H1 (cell line): ENCODE results near the gene ODAD3. TPM values are rescaled to one million over a fixed set of nuclear protein-coding genes. Genes with fewer than 3 reads are reported as not detected.
A peak's percentile ranks its signal among the peaks of the same experiment; 100 is the strongest.

Experiments
- CTCF ChIA-PET: fragments of 300-600 bp; sonication (Branson Sonifier 250); formaldehyde crosslinking; loops from one replicate; lab custom pipeline; 2021; ENCODE audit not compliant: partially characterized antibody; lab: Charles Lee
- POLR2A ChIA-PET: fragments of 300-600 bp; sonication (Branson Sonifier 250); formaldehyde crosslinking; loops from one replicate; lab custom pipeline; 2021; ENCODE audit warnings: inconsistent platforms; ENCODE audit not compliant: partially characterized antibody; lab: Charles Lee
- DNase-seq, 2 experiments: peaks; one replicate each; pipeline versions ENCODE4 v3.0.0 to v3.0.0-alpha.2; 2010 to 2022; ENCODE audit warnings: low spot score in 2 of 2, low read depth in 1 of 2, mixed read lengths in 1 of 2
- FAIRE-seq: peaks from 2 replicates; lab custom pipeline; 2011; peaks lifted over from hg19 to GRCh38; lab: Jason Lieb, UNC
- H2AFZ ChIP-seq: 2 replicates; pipeline ENCODE4 v1.8.1; 2012; ENCODE audit warnings: low read length, inconsistent platforms
- H2AK5ac ChIP-seq: 2 replicates; pipeline ENCODE4 v1.6.1; 2013; ENCODE audit warnings: low read depth, low read length
- H2BK120ac ChIP-seq: replicated peaks from 2 replicates; pipeline ENCODE3; 2013; ENCODE audit warnings: low read depth, low read length, inconsistent platforms
- H2BK12ac ChIP-seq: 2 replicates; pipeline ENCODE4 v1.6.1; 2013; ENCODE audit warnings: low read depth, low read length
- H2BK15ac ChIP-seq: 2 replicates; pipeline ENCODE4 v1.6.1; 2013; ENCODE audit warnings: low read length
- H2BK20ac ChIP-seq: 2 replicates; pipeline ENCODE4 v1.6.1; 2013; ENCODE audit warnings: low read length
- H2BK5ac ChIP-seq: 2 replicates; pipeline ENCODE4 v1.6.1; 2013; ENCODE audit warnings: low read depth, low read length
- H3K14ac ChIP-seq: 2 replicates; pipeline ENCODE4 v1.6.1; 2013; ENCODE audit warnings: inconsistent platforms; ENCODE audit not compliant: insufficient read length
- H3K18ac ChIP-seq: 2 replicates; pipeline ENCODE4 v1.6.1; 2013; ENCODE audit warnings: low read length; ENCODE audit errors: extremely low read depth
- H3K23ac ChIP-seq: 2 replicates; pipeline ENCODE4 v1.6.1; 2013; ENCODE audit warnings: inconsistent platforms; ENCODE audit not compliant: insufficient read length
- H3K23me2 ChIP-seq: 2 replicates; pipeline ENCODE4 v1.6.1; 2013; ENCODE audit warnings: low read depth, low read length
- H3K27ac ChIP-seq: 2 replicates; pipeline ENCODE4 v1.6.1; 2011; ENCODE audit warnings: low read depth, low read length, inconsistent platforms
- H3K27me3 ChIP-seq, 4 experiments: replicated peaks in 1 of 4; 1 replicate in 1 of 4; 2 replicates in 3 of 4; pipeline versions ENCODE4 v1.6.1 to v1.8.1; 2011 to 2013; ENCODE audit warnings: low read length in 3 of 4, mild to moderate bottlenecking in 3 of 4, inconsistent platforms in 2 of 4, mixed read lengths in 2 of 4, moderate library complexity in 1 of 4; ENCODE audit not compliant: control insufficient read depth in 3 of 4, insufficient read depth in 3 of 4; ENCODE audit errors: extremely low read depth in 1 of 4
- H3K36me3 ChIP-seq, 4 experiments: 2 replicates each; pipeline versions ENCODE4 v1.6.1 to v1.8.1; 2011 to 2013; ENCODE audit warnings: mild to moderate bottlenecking in 4 of 4, low read length in 3 of 4, moderate library complexity in 2 of 4, control low read depth in 1 of 4, inconsistent platforms in 1 of 4; ENCODE audit not compliant: insufficient read depth in 4 of 4, control insufficient read depth in 2 of 4
- H3K4ac ChIP-seq: replicated peaks from 2 replicates; pipeline ENCODE3; 2013; ENCODE audit warnings: low read length, low read depth, mixed read lengths, inconsistent platforms; ENCODE audit not compliant: insufficient read length
- H3K4me1 ChIP-seq, 4 experiments: replicated peaks in 1 of 4; 1 replicate in 1 of 4; 2 replicates in 3 of 4; pipeline versions ENCODE4 v1.6.1 to v1.8.1; 2011 to 2013; ENCODE audit warnings: low read length in 3 of 4, inconsistent platforms in 2 of 4, mixed read lengths in 1 of 4; ENCODE audit not compliant: insufficient read depth in 4 of 4, control insufficient read depth in 3 of 4
- H3K4me2 ChIP-seq, 2 experiments: 2 replicates each; pipeline versions ENCODE4 v1.6.1 to v1.8.1; 2011 to 2013; ENCODE audit warnings: low read depth in 2 of 2, low read length in 2 of 2, control low read depth in 1 of 2, inconsistent platforms in 1 of 2, mild to moderate bottlenecking in 1 of 2; ENCODE audit not compliant: insufficient read depth in 1 of 2
- H3K4me3 ChIP-seq, 4 experiments: fragments of 200-600, 300-600 bp in 1 of 4; sonication (generic), shearing (Covaris generic), sonication (Bioruptor Twin) in 1 of 4; 2 replicates each; pipeline versions ENCODE4 v1.5.1 to v1.8.1; 2011 to 2016; ENCODE audit warnings: low read length in 4 of 4, low read depth in 3 of 4, control low read depth in 2 of 4, inconsistent platforms in 2 of 4, mild to moderate bottlenecking in 2 of 4, mixed read lengths in 1 of 4, moderate library complexity in 1 of 4; ENCODE audit not compliant: insufficient read depth in 2 of 4; ENCODE audit errors: extremely low read depth in 1 of 4
- H3K56ac ChIP-seq: replicated peaks from 2 replicates; pipeline ENCODE3; 2013; ENCODE audit warnings: low read depth, mild to moderate bottlenecking, mixed read lengths, low read length, inconsistent platforms; ENCODE audit not compliant: insufficient read length
- H3K79me1 ChIP-seq: 2 replicates; pipeline ENCODE4 v1.6.1; 2013; ENCODE audit warnings: low read depth, low read length, control low read depth
- H3K79me2 ChIP-seq, 2 experiments: 2 replicates each; pipeline versions ENCODE4 v1.6.1 to v1.8.1; 2012 to 2013; ENCODE audit warnings: low read length in 2 of 2, mild to moderate bottlenecking in 2 of 2, inconsistent platforms in 1 of 2; ENCODE audit not compliant: insufficient read depth in 2 of 2, control insufficient read depth in 1 of 2
- H3K9ac ChIP-seq, 4 experiments: replicated peaks in 1 of 4; 1 replicate in 1 of 4; 2 replicates in 3 of 4; pipeline versions ENCODE4 v1.6.1 to v1.8.1; 2011 to 2013; ENCODE audit warnings: low read depth in 3 of 4, low read length in 3 of 4, control low read depth in 2 of 4, mild to moderate bottlenecking in 2 of 4, moderate library complexity in 2 of 4, inconsistent platforms in 1 of 4; ENCODE audit errors: extremely low read depth in 1 of 4
- H3K9me3 ChIP-seq, 2 experiments: 2 replicates each; pipeline versions ENCODE4 v1.6.1 to v1.8.1; 2012 to 2013; ENCODE audit warnings: mild to moderate bottlenecking in 2 of 2, moderate library complexity in 2 of 2, control low read depth in 1 of 2, inconsistent platforms in 1 of 2, low read depth in 1 of 2, low read length in 1 of 2, mixed read lengths in 1 of 2; ENCODE audit not compliant: insufficient read depth in 2 of 2
- H4K20me1 ChIP-seq, 2 experiments: replicated peaks in 1 of 2; 2 replicates each; pipeline versions ENCODE3 to v1.8.1; 2011 to 2013; ENCODE audit warnings: inconsistent platforms in 2 of 2, low read length in 2 of 2, mild to moderate bottlenecking in 1 of 2; ENCODE audit not compliant: insufficient read depth in 2 of 2, control insufficient read depth in 1 of 2
- H4K5ac ChIP-seq: 2 replicates; pipeline ENCODE4 v1.6.1; 2013; ENCODE audit warnings: low read length, low read depth, mixed read lengths, inconsistent platforms; ENCODE audit not compliant: insufficient read length
- H4K8ac ChIP-seq: 2 replicates; pipeline ENCODE4 v1.8.0; 2013; ENCODE audit warnings: mild to moderate bottlenecking, moderate library complexity, low read length, inconsistent platforms; ENCODE audit not compliant: insufficient read depth; ENCODE audit errors: extremely low read depth
- H4K91ac ChIP-seq: replicated peaks from 2 replicates; pipeline ENCODE3; 2013; ENCODE audit warnings: low read length, mixed read lengths, inconsistent platforms; ENCODE audit not compliant: insufficient read length
- BACH1 ChIP-seq: IDR thresholded peaks from 2 replicates; pipeline ENCODE4 v1.6.1; 2012; ENCODE audit warnings: low read length, improper control_type of control experiment
- CTBP2 ChIP-seq: IDR thresholded peaks from 2 replicates; pipeline ENCODE4 v1.7.0; 2011; ENCODE audit warnings: borderline replicate concordance, mild to moderate bottlenecking, moderate library complexity, mixed read lengths, low read length; ENCODE audit not compliant: insufficient read depth, insufficient read length
- EZH2 ChIP-seq: fragments of 200-600 bp; sonication (generic); IDR thresholded peaks from 2 replicates; pipeline ENCODE4 v1.7.1; 2012; ENCODE audit warnings: low read depth, mild to moderate bottlenecking, moderate library complexity, low read length, inconsistent platforms; ENCODE audit not compliant: severe bottlenecking
- JUN ChIP-seq: IDR thresholded peaks from 2 replicates; pipeline ENCODE4 v1.6.1; 2011; ENCODE audit warnings: low read depth, mild to moderate bottlenecking, improper control_type of control experiment, low read length
- KDM4A ChIP-seq: IDR thresholded peaks from one replicate; pipeline ENCODE4 v1.7.1; 2012; ENCODE audit warnings: low read depth, mild to moderate bottlenecking, moderate library complexity, low read length, inconsistent platforms; ENCODE audit not compliant: severe bottlenecking
- RAD21 ChIP-seq, 2 experiments: IDR thresholded peaks in 1 of 2; conservative IDR thresholded peaks in 1 of 2; 2 replicates each; pipeline ENCODE4 v1.6.1; 2011; ENCODE audit warnings: low read depth in 2 of 2, low read length in 2 of 2, improper control_type of control experiment in 1 of 2, inconsistent platforms in 1 of 2, mild to moderate bottlenecking in 1 of 2, moderate library complexity in 1 of 2
- RFX5 ChIP-seq: IDR thresholded peaks from 2 replicates; pipeline ENCODE4 v1.6.1; 2011; ENCODE audit warnings: low read depth, low read length, improper control_type of control experiment, borderline replicate concordance
- SIRT6 ChIP-seq: IDR thresholded peaks from one replicate; pipeline ENCODE4 v1.7.1; 2012; ENCODE audit warnings: low read length, inconsistent platforms
- SRF ChIP-seq: IDR thresholded peaks from 2 replicates; pipeline ENCODE4 v1.6.1; 2011; ENCODE audit warnings: mild to moderate bottlenecking, low read depth, low read length, moderate library complexity
- TCF12 ChIP-seq: IDR thresholded peaks from 2 replicates; pipeline ENCODE4 v1.6.1; 2011; ENCODE audit warnings: low read depth, mild to moderate bottlenecking, low read length
- WGBS, 2 experiments: shearing (Covaris generic) in 1 of 2; methylation state at CpG; one replicate each; pipeline versions ENCODE4 v1.1.6 to v1.1.7; 2013 to 2015; ENCODE audit warnings: low lambda C conversion rate in 2 of 2, mixed read lengths in 2 of 2, inconsistent platforms in 1 of 2, low coverage in 1 of 2, missing lambda C conversion rate in 1 of 2; ENCODE audit not compliant: insufficient replicate concordance in 2 of 2, insufficient coverage in 1 of 2, insufficient read length in 1 of 2; ENCODE audit errors: extremely low coverage in 1 of 2, missing lambda C conversion rate in 1 of 2; 5-methylcytosine and 5-hydroxymethylcytosine counted together
- polyA plus RNA-seq, 7 experiments: library from polyadenylated mRNA; depleted of rRNA in 3 of 7; stranded (reverse) in 5 of 7; unstranded in 2 of 7; fragments of >200 nt in 5 of 7; fragments of 200-250 nt in 2 of 7; gene quantifications; 1 replicate in 5 of 7; 2 replicates in 1 of 7; 4 replicates in 1 of 7; pipeline versions ENCODE4 v1.2.1 to v1.2.3, GENCODE V29; 2011 to 2013; ENCODE audit warnings: missing spikeins in 2 of 7, mixed read lengths in 2 of 7
- total RNA-seq: library from RNA; stranded (reverse); fragmentation: NEBNext Ultra II Directional; extraction: Animal tissue kit (Norgen Biotek cat#: 25700); gene quantifications from 2 replicates; pipeline ENCODE4 v1.2.1, GENCODE V29; 2021

The ODAD3 gene
- total and polyA plus RNA-seq, 2 of the 8 experiments (the other 6 are each of a cell fraction or from before 2014, with no cell fraction given) = 2.1 to 2.2 TPM

DNA sequence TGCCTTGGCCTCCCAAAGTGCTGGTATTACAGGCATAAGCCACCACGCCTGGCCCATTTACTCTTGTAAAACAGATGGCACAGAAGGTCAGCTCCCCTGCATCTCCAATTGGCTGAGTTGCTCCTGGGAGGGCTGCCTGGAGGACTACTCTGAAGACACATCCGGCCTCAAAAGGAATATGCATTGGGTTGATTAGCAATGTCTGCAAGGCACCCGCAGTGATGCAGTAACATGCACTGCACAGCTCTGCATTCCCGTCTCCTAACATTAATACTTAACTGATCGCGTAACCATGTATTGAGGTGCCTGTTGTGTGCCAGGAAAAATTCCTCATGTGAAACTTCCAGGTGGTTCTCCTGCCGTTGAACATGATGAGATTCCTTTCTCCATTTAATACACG is 40.9 kb upstream of the ODAD3 start:
- FAIRE-seq = no peak
- Histone ChIP-seq H2BK120ac (no peak overlapping the region), H3K9ac (no peak overlapping the region), H4K91ac (no peak overlapping the region), H2AK5ac (no peak overlapping the region), H2BK12ac (no peak overlapping the region), H3K4ac (no peak overlapping the region), H2AFZ (no peak overlapping the region), H4K20me1 (no peaks in the 10 kb centered on the region), H3K27ac (no peak overlapping the region), H3K4me2 (no peak overlapping the region), H3K36me3 (no peaks in the 10 kb centered on the region), H3K14ac (no peak overlapping the region), H4K5ac (no peak overlapping the region), H2BK15ac (0 out of 2 replicates have a peak overlapping the region, but pooled peaks have one; percentile 53), H3K27me3 (peaks cover 11 to 13% (median 12%) of the 10 kb centered on the region in 4 experiments), H3K79me1 (no peaks in the 10 kb centered on the region), H4K8ac (no peak overlapping the region), H3K56ac (no peak overlapping the region), H3K4me1 (peaks cover 0 to 4% (median 0%) of the 10 kb centered on the region in 4 experiments; a peak in 2 of 7 replicates), H3K4me3 (no peak overlapping the region), H3K9me3 (no peaks in the 10 kb centered on the region; a peak in 1 of 4 replicates), H3K23ac (no peak overlapping the region), H3K79me2 (no peaks in the 10 kb centered on the region), H2BK5ac (no peak overlapping the region), H3K23me2 (peaks cover 7% of the 10 kb centered on the region; the same call in 1 of the 2 replicates), H3K18ac (no peak overlapping the region), H2BK20ac (no peak overlapping the region)
- TF ChIP-seq SRF = no peak
- no peak for TF ChIP-seq EZH2
- no peak for TF ChIP-seq RFX5
- no peak for TF ChIP-seq KDM4A
- no peak for TF ChIP-seq CTBP2
- no peak for TF ChIP-seq TCF12
- no peak for TF ChIP-seq SIRT6
- no peak for TF ChIP-seq JUN
- TF ChIP-seq RAD21 (IDR thresholded peaks at IDR 0.05 in 1 of 2, conservative IDR thresholded peaks at IDR 0.05 in 1 of 2; ENCODE audit: low read depth in 2 of 2, low read length in 2 of 2) = no peak
- no peak for TF ChIP-seq BACH1
- ChIA-PET CTCF (interaction anchor here (1.2 kb wide), 1 partner anchor 28 kb away, joined by 4 read pairs; no protein-coding TSS in a partner anchor), POLR2A (no interaction called here)
- WGBS, 2 experiments = 88% methylated on average over 8 of the region's 8 CpGs; no CpG with 5 or more reads in 1 of the 2 experiments
- DNase-seq = no peak
